ENCODE measurements around the gene TYMP.

Gene TYMP, protein sequence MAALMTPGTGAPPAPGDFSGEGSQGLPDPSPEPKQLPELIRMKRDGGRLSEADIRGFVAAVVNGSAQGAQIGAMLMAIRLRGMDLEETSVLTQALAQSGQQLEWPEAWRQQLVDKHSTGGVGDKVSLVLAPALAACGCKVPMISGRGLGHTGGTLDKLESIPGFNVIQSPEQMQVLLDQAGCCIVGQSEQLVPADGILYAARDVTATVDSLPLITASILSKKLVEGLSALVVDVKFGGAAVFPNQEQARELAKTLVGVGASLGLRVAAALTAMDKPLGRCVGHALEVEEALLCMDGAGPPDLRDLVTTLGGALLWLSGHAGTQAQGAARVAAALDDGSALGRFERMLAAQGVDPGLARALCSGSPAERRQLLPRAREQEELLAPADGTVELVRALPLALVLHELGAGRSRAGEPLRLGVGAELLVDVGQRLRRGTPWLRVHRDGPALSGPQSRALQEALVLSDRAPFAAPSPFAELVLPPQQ

DNA sequence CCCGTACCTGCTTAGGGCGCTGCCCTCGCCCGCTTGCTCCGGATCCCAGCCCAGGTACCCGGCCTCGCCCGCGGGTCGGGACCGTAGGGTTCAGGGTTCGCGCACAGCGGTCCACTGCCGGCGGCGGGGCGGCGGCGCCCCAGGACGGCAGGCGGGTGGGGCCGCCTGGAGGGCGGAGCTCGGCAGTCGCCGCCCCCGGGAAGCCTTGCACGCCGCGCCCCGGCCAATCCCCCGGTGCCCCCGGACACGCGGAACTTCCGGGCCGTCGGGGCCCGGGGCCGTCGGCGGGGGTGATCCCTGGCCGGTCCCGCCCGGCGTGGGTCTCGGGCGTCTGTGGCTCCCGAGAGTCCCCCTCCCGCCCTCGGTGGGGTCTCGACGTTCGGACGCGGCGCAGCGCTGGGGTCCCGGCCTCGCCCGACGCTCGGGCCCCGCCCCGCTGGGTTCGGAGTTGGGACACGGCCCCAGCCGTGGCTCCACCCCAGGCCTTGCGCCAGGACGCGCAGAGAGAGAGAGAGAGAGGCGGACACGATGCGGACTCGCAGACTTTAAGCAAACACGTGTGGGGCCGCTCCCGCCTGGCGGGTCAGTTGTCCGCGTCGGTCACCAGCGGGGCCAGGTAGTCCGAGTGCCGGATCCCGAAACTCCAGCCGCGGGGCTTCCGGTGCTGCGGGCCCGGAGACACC lies at the start of gene TYMP:
TSS of gene TYMP (minus strand) at position 116 of the 683 bp plus-strand sequence. CDS start 303 bp downstream, outside the sequence.
- DNase-seq, result no peak

DNA sequence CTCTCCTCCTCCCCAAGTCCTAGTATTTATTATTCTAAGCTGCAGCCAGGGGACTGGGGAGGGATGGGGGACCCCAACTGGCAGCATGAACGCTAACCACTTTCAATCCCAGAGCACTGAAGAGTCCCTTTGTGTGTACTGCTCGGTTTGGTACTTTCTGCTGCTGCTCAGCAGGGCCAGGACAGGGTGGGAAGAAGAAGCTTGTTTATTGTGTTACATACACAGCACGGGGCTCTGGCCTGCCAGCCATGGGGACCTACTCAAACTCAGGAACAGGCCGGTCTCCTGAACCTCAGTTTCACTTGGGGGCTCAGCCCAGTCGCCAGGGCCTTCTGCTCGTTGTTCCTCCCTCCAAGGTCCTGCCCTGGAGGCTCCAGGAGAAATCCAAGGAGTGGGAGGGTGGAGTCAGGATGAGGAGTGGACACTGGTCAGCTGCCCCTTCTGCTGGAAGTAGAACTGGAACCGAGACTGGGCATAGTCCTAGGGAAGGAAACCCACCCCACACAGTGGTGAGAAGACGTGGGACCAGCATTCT lies 49.0 kb upstream of the TYMP start:
- DNase-seq, result no peak

DNA sequence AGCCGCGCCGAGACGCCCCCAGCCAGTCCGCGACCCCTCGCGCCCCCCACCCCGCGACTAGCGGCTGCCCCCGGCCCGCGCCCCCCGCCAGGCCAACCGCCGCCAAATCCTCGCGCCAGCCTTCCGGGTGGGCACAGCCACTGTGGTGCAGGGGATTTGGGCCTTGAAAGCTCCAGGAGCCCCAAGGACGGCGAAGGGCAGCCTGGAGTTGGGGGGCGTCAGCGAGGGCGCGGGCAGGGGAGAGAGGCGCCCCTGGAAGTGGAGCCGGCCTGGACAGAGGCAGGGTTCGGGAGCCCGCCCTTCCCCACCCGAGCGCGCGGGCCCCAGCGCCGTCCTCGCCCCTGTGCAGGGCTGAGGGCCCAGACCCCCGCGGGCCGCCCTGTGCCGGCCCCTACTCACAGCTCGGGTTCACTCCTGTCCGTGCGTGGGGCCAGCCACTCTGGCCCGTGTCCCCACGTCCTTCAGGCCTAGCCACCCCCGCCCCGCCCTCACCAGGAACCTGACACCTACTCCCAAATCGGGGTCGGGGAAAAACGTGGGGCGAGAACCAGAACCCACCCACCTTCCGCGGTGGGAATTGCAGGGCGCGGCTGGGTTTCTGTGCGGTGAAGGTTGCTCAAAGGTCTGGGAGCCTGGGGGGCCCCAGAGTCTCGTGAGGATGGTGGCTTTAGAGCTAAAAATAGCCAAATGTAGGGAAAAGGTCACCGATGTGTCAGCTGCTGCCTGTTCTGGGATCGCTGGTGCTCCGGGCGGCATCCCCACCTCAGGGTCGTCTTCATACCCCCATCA lies 48.4 kb upstream of the TYMP start, which contains the start of gene CPT1B:
TSS of gene CPT1B (minus strand) at position 441 of the 789 bp plus-strand sequence. CDS start 512 bp downstream, outside the sequence.
- no peak for DNase-seq

DNA sequence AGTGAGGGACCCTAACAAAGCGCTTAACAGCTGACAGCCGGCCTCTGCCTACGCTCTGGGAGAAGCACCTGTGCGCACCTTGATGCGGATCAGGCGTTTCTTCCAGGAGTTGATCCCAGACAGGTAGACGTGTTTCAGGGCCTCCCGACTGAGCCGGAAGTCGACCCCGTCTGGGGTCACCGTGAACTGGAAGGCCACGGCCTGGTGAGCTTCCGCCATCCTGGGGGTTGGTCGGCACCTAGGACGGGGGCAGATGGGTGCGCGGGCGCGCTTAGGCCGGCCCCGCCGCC lies 47.8 kb upstream of the TYMP start:
- no peak for DNase-seq

DNA sequence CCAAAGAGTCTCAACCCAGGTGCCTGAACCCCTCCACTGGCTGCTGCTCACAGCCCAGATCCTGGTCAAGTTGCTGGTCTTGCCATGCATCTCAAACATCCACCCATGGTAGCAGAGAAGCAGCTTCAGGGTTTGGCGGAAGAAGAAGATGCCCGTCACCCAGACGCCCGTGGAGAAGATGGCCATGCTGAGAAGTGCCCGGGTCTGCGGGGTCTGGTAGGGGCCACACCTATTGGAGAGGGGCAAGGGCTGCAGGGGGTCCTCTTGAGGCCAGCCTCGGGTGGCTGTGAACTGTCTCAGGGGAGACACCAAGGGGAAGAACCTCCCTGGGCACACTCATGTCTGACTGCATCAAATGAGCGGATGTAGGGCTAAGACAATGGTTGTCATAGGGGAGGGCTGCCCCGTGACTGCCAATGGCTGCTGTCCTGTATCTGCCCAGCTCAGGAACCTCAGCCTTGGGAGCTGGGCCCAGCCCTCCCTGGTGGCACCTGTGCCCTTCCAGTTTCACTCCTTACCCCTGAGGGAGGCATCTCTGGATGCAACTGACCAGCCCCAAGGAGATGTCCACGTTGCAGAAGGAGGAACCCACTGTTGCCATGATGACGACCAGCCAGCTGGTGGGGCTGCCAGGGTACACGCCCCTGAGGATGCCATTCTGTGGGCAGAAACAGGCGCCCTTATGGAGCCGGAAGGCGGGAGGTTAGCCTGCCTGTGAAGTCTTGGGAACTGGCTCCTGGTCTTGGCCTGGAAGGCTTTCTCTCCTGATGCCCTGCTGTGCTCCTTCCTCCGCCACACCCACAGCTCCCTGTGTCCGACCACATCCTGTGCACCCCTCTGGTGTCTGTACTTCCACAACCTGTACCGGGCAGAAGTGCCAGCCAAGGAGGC lies 47.2 kb upstream of the TYMP start:
- no peak for DNase-seq

DNA sequence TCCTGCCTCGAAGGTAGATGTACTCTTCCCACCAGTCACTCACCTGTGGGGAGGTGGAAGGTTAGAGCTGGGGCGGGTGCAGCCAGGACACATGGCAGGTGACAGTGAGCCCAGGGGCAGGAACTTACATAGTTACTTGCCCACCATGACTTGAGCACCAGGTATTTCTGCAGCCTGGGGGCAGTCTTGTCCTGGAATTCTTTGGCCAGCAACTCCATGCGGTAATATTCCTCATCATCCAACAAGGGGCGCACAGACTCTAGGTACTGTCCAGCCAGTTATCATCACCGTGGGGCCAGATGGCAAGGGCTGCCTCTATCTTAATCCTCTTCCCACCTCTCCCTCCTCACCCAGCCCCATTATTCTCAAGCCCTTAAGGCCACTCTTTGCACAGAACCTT lies 46.3 kb upstream of the TYMP start:
- DNase-seq, result no peak

DNA sequence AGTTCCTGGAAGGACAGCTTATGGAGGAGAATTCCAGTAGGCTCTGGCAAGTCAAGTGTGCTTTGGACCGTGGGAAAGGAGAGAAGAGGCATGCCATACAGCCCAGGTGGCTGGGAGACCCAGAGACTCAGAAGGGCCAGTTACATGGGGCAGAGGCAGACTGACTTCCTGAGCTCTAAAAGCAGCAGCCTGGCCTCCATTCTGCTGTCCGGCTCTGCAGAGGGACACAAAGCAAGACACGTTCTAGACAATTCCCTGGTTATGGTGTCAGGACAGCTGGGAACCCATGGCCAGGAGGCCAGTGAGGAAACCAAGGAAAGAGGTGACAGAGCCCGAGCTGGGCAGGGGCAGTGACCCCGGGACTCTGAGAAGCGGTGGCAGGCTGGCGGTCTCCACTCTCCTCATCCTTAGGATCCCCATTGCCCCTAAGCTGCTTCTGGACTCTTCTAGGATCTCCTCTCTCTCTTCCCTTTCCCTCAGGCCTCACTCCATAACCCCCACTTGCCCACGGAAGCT lies 45.7 kb upstream of the TYMP start:
- no peak for DNase-seq

DNA sequence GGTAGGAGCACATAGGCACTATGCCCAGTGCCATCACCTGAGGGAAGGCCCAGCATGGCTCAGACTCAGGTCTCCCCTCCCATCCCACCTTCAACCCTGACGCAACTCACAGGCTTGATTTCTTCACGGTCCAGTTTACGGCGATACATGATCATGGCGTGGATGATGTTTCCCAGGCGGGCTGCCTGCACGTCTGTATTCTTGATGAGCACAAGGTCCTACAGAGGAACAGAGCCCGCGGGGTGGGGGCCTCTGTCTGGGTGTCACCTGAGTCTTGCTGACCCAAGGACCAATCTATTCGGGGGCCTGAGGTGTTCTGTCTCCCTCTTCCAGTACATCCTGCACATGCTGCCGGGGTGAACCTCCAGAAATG lies 44.6 kb upstream of the TYMP start:
- DNase-seq, result no peak

DNA sequence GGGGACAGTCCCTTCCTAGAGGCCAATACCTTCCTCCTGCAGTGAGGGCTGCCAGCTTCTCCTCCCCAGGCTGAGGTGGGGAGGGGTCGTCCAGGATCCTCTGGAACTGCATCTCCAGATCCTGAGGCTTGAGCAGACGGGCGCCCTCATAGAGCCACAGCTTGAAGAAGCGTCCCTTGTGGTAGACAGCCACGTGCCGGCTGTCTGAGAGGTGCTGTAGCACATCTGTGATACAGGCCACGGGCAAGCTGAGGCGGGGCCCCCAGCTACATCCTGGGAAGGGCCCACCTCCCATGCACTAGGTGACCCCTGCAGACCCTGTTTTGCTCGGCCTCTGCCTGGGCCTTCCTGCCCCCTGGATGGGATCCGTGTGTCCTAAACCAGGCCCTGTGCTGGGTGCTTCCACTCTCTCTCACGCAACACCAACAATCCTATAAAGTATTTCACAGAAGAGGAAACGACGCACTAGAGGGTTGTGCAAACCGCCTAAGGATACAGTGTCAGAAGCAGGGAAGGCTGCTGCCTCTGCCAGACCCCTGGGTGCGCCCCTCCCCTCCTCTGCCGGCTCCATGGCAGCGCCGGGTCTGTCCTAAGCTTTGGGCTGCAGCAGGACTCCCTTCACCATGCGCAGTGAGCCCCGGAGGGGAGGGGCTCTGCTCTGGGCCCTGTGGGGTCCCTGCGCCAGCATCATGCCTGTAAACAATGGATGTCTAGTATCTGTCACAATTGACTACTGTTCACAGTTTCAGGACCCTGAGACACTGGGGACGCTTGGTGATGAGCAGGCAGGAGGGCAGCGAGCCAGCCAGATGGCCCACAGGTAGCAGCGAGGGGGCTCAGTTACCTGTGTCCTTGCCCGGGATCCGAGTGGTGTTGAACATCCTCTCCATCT lies 43.9 kb upstream of the TYMP start:
- no peak for DNase-seq

DNA sequence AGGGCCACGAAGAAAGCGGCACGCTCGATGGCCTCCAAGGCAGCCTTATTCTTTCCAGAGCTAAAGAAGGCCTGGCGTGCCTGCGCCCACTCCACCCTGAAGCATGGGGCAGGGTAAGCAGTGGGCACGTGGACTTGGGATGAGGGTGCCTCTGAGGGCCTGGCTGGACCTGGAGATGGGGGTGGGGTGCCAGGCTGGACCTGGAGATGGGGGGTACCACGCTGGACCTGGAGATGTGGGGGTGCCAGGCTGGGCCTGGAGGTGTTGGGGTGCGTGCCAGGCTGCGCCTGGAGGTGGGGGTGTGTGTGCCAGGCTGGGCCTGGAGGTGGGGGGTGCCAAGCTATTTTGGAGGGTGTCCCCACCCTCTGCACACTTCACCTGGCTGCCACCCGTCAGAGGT lies 43.2 kb upstream of the TYMP start:
- no peak for DNase-seq

DNA sequence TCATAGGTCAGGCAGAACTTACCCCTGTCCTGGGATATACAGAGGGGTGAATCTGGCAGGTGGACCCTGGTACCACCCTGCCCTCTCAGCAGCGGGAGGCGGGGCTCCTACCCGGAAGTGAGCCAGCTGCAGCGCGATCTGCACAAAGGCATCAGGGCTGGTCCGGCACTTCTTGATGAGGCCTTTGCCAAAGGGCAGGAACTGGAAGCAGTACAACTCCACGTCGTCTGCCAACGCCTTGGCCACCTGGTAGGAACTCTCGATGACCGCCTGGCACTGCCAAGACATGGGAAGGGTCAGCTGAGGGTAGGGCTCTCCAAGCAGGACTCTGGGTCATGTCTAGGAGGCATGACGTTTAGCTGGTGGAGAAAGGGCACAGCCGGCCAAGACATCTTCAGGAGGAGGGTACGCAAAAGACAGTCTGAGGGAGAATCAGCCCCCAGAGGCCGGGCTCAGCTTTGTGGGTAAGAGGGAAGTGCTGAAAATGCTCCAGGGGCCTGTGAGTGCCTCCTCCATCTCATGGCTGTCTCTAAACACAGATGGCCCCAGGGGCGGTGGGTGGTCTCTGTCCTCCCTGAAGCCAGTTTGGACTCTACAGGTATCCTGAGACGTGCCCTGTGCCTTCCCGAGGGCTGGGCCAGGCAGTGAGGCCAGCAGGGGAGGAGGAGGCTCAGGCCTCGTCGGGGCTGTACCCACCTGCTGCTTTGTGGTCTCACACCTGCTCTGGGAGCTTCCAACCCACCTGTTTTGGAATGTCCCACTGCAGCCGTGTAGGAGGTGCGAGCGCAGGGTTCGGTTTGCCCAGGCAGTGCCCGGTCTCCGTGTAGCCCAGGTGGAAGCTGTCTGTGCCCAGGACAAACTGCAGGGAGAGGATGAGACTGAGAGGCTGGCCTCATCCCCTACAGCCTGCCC lies 41.7 kb upstream of the TYMP start:
- DNase-seq, result no peak

DNA sequence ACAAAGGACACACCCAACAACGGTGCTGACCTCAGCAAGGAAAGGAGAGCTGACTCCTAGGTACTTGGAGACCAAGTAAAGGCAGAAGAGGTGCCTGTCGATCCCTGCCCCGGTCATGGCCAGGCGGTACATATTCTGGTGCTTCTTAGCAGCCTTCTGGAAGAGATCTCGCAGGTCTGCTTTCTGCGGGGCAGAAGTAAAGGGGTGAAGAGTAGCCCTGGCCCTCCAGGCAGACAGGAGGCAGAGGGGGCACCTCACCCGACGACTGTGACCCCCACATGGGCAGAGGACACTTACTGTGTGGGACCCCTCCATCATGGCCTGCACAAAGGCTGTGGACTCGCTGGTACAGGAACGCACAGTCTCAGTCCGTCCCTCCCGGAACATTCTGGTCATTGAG lies 41.0 kb upstream of the TYMP start:
- DNase-seq, result no peak

DNA sequence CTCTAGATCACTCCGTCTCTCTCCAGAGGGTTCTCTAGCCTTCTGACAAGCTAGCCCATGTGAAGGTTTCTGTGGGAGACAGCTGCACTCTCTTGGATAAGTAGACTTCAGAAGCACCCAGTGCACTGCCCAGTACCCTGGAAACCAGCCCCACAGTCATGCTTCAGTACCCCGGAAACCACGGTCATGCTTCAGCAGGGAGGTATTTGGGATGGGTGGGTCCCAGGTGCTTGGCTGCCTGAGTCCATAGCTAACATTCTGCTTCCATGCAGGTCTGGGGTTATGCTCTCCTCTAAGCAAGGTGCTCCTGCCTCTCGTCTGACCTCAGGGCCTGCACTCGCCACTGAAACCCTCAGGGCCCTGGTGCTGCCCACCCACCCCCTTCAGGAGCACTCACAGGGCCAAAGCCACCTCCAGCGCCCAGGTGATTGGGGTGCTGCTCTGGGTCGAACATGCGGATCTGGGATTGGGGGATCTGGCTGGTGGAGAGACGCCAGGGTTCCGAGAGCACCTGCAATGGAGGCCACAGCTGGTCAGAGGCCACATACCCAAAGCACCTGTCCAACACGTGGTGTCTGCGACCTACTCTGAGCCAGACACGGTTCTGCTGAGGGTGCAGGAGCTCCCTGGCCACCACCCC lies 40.2 kb upstream of the TYMP start:
- no peak for DNase-seq

DNA sequence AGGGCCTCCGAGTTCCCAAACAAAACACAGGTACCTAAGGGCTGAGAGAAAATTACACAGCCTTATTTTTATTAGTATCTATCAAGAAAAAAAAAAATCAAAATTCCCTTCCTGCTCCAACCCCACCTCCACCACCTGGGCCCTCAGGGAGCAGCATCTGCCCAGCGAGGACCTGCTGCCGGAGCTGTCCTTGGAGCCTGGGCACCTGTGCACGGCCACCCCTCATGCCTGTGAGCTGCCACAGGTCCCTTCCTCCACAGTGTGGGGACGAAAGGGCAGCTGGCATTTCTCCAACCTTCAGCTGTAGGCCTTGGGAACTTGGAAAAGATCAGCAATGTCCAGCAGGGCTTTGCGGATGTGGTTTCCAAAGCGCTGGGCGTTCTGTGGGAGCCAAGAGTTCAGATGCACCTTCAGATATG lies 39.2 kb upstream of the TYMP start:
- no peak for DNase-seq

DNA sequence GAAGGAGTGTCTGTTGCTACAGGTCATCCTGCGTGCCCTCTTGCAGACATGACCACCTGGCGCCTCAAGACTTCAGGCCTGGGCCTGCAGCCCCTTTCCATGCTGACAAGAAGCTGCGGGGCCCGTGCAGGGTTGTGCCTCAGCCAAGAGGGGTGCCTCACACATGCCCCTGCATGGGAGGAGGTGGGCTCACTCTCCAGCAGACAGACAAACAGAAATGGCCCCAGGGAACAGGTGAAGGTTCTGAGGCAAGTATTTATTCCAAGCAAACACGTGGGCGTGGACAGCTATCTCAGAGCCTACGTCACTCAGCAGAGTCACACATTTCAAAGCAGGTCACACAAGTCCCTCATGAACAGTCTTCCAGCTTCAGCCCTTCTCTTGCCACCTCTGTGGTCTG lies 38.8 kb upstream of the TYMP start:
- no peak for DNase-seq

DNA sequence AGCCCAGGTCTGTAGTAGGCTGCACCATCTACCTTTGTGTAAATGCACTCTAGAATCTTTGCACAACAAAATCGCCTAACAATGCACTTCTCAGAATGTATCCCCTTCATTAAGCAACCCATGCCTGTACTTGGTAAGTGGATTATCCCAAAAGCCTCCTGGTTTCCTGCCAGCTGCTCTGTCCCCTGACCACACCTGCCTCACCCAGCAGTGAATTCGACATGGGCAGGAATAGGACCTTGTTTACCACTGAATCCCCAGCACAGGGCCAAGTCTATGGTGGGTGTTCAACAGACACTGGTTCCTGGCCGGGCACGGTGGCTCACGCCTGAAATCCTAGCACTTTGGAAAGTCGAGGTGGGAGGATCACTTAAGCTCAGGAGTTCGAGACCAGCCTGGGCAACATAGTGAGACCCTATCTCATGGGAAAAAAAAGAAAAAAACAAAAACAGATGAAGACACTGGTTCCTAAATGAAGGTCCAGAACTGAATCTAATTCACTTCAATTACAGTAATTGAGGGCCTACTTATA lies 38.0 kb upstream of the TYMP start:
- no peak for DNase-seq

DNA sequence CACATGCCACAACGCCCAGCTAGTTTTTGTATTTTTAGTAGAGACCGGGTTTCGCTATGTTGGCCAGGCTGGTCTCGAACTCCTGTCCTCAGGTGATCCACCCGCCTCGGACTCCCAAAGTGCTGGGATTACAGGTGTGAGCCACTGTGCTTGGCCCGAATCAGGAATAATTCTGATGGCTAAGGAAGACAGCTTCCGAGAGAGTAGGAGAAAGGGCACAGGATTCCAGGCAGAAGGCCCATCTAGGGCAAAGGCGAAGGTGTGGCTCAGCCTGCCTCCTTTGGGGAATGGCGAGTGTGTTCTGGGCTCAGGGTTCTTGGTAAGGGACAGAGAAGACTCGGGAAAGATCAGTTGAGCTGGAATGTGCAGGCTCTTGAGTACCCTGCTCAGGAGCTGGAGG lies 34.5 kb upstream of the TYMP start:
- no peak for DNase-seq

DNA sequence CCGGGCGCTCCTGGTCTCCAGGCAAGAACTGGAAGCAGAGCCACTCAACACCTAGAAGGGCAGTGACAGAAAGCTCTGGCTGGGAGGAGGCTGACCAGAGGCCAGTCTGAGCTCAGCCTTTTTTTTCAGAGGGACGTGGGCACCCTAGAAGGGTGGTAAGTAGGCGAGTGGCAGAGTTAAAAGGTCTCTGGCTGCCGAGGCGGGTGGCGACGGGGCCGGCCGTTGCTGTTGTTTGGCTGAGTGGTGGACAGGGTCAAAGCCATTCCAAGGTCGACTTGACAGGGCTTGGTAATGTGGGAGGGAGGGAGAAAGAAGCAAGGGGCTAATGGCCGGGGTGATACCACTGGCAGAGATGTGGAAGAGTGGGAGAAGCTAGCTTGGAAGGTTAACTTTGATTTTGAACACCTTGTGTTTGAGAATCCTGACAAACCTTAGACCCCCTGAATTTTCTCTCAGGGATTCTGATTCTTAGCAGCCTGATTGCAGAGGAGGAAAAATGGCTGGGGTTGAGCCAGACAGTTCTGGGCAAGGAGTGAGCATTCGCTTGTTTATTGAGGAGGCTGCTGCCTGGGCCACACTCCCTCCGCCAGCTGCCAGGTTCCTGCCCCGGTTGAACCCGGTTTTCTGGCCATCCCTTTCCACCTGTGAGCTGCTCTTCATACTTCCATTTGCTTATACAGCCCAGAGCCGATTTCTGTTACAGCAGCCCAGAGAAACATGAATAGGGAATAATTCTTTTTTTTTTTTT lies 33.8 kb upstream of the TYMP start:
- no peak for DNase-seq
